ENCODE data around the gene TTLL8.

Gene TTLL8

GRCh38 chr22:49999063-49999945 lies 58.8 kb downstream of the TTLL8 start:
- Histone ChIP-seq H3K79me2 (ENCODE audit: insufficient read depth, low read length) (no peaks in the 10 kb centered on the region), H3K9ac (ENCODE audit: low read length) (no peak overlapping the region), H4K20me1 (ENCODE audit: insufficient read depth, low read length) (no peaks in the 10 kb centered on the region), H3K27me3 (ENCODE audit: insufficient read depth, low read length) (no peaks in the 10 kb centered on the region), H3K27ac (ENCODE audit: low read depth, low read length, poor library complexity, severe bottlenecking) (no peak overlapping the region), H3K9me3 (ENCODE audit: low read length) (no peaks in the 10 kb centered on the region), H3K4me2 (ENCODE audit: low read length) (no peak overlapping the region), H3K9me2 (ENCODE audit: low read depth, low read length) (no peaks in the 10 kb centered on the region), H2AFZ (ENCODE audit: low read length) (no peak overlapping the region), H3K4me3 (ENCODE audit: low read depth, low read length, poor library complexity, severe bottlenecking) (no peak overlapping the region), H3F3A (ENCODE audit: insufficient read depth, low read length) (no peaks in the 10 kb centered on the region), H3K4me1 (ENCODE audit: insufficient read depth, low read length, severe bottlenecking) (no peaks in the 10 kb centered on the region), H3K36me3 (ENCODE audit: insufficient read depth, low read length) (no peaks in the 10 kb centered on the region)
- TF ChIP-seq CTCF (IDR thresholded peaks at IDR 0.05; ENCODE audit: low read length) (no peak), EZH2 (IDR thresholded peaks at IDR 0.05; ENCODE audit: borderline replicate concordance, low read length) (no peak)

GRCh38 chr22:49998718-49999062 lies 59.4 kb downstream of the TTLL8 start:
- Histone ChIP-seq H4K20me1 (ENCODE audit: insufficient read depth, low read length) (no peaks in the 10 kb centered on the region), H3K9me2 (ENCODE audit: low read depth, low read length) (no peaks in the 10 kb centered on the region), H3K27me3 (ENCODE audit: insufficient read depth, low read length) (no peaks in the 10 kb centered on the region), H3K4me1 (ENCODE audit: insufficient read depth, low read length, severe bottlenecking) (no peaks in the 10 kb centered on the region), H3K27ac (ENCODE audit: low read depth, low read length, poor library complexity, severe bottlenecking) (no peak overlapping the region), H2AFZ (ENCODE audit: low read length) (no peak overlapping the region), H3K4me2 (ENCODE audit: low read length) (no peak overlapping the region), H3K4me3 (ENCODE audit: low read depth, low read length, poor library complexity, severe bottlenecking) (no peak overlapping the region), H3K79me2 (ENCODE audit: insufficient read depth, low read length) (no peaks in the 10 kb centered on the region), H3K9me3 (ENCODE audit: low read length) (no peaks in the 10 kb centered on the region), H3K36me3 (ENCODE audit: insufficient read depth, low read length) (no peaks in the 10 kb centered on the region), H3F3A (ENCODE audit: insufficient read depth, low read length) (no peaks in the 10 kb centered on the region), H3K9ac (ENCODE audit: low read length) (no peak overlapping the region)
- no peak for TF ChIP-seq EZH2 (IDR thresholded peaks at IDR 0.05; ENCODE audit: borderline replicate concordance, low read length)
- TF ChIP-seq CTCF (IDR thresholded peaks at IDR 0.05; ENCODE audit: low read length) = no peak

GRCh38 chr22:49997932-49998717 lies 60.0 kb downstream of the TTLL8 start:
- Histone ChIP-seq H3K27me3 (ENCODE audit: insufficient read depth, low read length) (no peaks in the 10 kb centered on the region), H3K9me2 (ENCODE audit: low read depth, low read length) (no peaks in the 10 kb centered on the region), H4K20me1 (ENCODE audit: insufficient read depth, low read length) (no peaks in the 10 kb centered on the region), H3K4me2 (ENCODE audit: low read length) (no peak overlapping the region), H3K4me3 (ENCODE audit: low read depth, low read length, poor library complexity, severe bottlenecking) (no peak overlapping the region), H2AFZ (ENCODE audit: low read length) (no peak overlapping the region), H3K4me1 (ENCODE audit: insufficient read depth, low read length, severe bottlenecking) (no peaks in the 10 kb centered on the region), H3K36me3 (ENCODE audit: insufficient read depth, low read length) (no peaks in the 10 kb centered on the region), H3K27ac (ENCODE audit: low read depth, low read length, poor library complexity, severe bottlenecking) (no peak overlapping the region), H3F3A (ENCODE audit: insufficient read depth, low read length) (no peaks in the 10 kb centered on the region), H3K79me2 (ENCODE audit: insufficient read depth, low read length) (no peaks in the 10 kb centered on the region), H3K9ac (ENCODE audit: low read length) (no peak overlapping the region), H3K9me3 (ENCODE audit: low read length) (no peaks in the 10 kb centered on the region)
- TF ChIP-seq CTCF (IDR thresholded peaks at IDR 0.05; ENCODE audit: low read length) (no peak), EZH2 (IDR thresholded peaks at IDR 0.05; ENCODE audit: borderline replicate concordance, low read length) (no peak)

Measured in OCI-LY1 (cell line).